Measurements from ENCODE around the gene GRIK5. TPM values are rescaled to one million over a fixed set of nuclear protein-coding genes. Genes with fewer than 3 reads are reported as not detected.
"Not testable (repeated sequence)": the region's sequence is repeated elsewhere in the genome, so short reads cannot be mapped to it uniquely, and the experiment has no call there.

Gene GRIK5
- total RNA-seq, 1 donor from 2014 or later, result 4.0 TPM

- ATAC-seq (ENCODE audit: poor library complexity) (no peak), DNase-seq (peak; percentile 22)
- intact Hi-C loops (cut with DNase I), result loop anchor here (5.0 to 10.0 kb wide), 2 partner anchors 33 to 86 kb away; no protein-coding TSS in a partner anchor
Measured at GRCh38 chr19:41999071-41999877, 70.7 kb downstream of the GRIK5 start.

GRCh38 chr19:41998246-41999020 is 71.6 kb downstream of the GRIK5 start:
- peak; percentile 49 for DNase-seq

GRCh38 chr19:41997851-41998229 is 72.2 kb downstream of the GRIK5 start:
- intact Hi-C loops (cut with DNase I), result loop anchor here (5.0 to 10.0 kb wide), 2 partner anchors 34 to 87 kb away; no protein-coding TSS in a partner anchor
- ATAC-seq (ENCODE audit: poor library complexity) (no peak), DNase-seq (no peak)

More at GRCh38 chr19:41998246-41999020, 71.6 kb downstream of the GRIK5 start:
- intact Hi-C loops (cut with DNase I), result loop anchor here (5.0 to 10.0 kb wide), 2 partner anchors 34 to 86 kb away; no protein-coding TSS in a partner anchor
- ATAC-seq (ENCODE audit: poor library complexity), result peak; percentile 26

GRCh38 chr19:41997121-41997850 is 72.7 kb downstream of the GRIK5 start:
- DNase-seq (peak; percentile 69), ATAC-seq (ENCODE audit: poor library complexity) (peak; percentile 30)
- intact Hi-C loops (cut with DNase I), result loop anchor here (5.0 to 10.0 kb wide), 2 partner anchors 35 to 88 kb away; no protein-coding TSS in a partner anchor

- no peak for DNase-seq
- intact Hi-C loops (cut with DNase I), result loop anchor here (5.0 to 10.0 kb wide), 2 partner anchors 36 to 89 kb away; no protein-coding TSS in a partner anchor
- no peak for ATAC-seq (ENCODE audit: poor library complexity)
Measured at GRCh38 chr19:41995959-41996797, 73.8 kb downstream of the GRIK5 start.

GRCh38 chr19:41994994-41995958 is 74.7 kb downstream of the GRIK5 start:
- intact Hi-C loops (cut with DNase I), result loop anchor here (5.0 to 10.0 kb wide), 2 partner anchors 37 to 90 kb away; no protein-coding TSS in a partner anchor
- no peak for DNase-seq
- no peak for ATAC-seq (ENCODE audit: poor library complexity)

- intact Hi-C loops (cut with DNase I), result loop anchor here (10.0 kb wide), 1 partner anchor 90 kb away; no protein-coding TSS in a partner anchor
- no peak for ATAC-seq (ENCODE audit: poor library complexity)
Measured at GRCh38 chr19:41994521-41994971, 75.5 kb downstream of the GRIK5 start.

GRCh38 chr19:41993612-41994483 is 76.2 kb downstream of the GRIK5 start, which contains the start of gene ATP1A3:
TSS of gene ATP1A3 (minus strand) at chr19:41994230. CDS start at chr19:41994076, 154 bp downstream.
- intact Hi-C loops (cut with DNase I), result loop anchor here (10.0 kb wide), 1 partner anchor 91 kb away; no protein-coding TSS in a partner anchor
- DNase-seq (peak; percentile 83), ATAC-seq (ENCODE audit: poor library complexity) (peak; percentile 76)

More at GRCh38 chr19:41994521-41994971, 75.5 kb downstream of the GRIK5 start:
- no peak for DNase-seq

- ATAC-seq (ENCODE audit: poor library complexity), result not testable (repeated sequence)
- intact Hi-C loops (cut with DNase I), result loop anchor here (10.0 kb wide), 1 partner anchor 93 kb away; no protein-coding TSS in a partner anchor
- peak; percentile 29 for DNase-seq
Measured at GRCh38 chr19:41991925-41992569, 78.0 kb downstream of the GRIK5 start.

- peak; percentile 62 for ATAC-seq (ENCODE audit: poor library complexity)
- intact Hi-C loops (cut with DNase I), result loop anchor here (10.0 kb wide), 1 partner anchor 94 kb away; no protein-coding TSS in a partner anchor
- DNase-seq, result peak; percentile 83
Measured at GRCh38 chr19:41991025-41991424, 79.0 kb downstream of the GRIK5 start.

- ATAC-seq (ENCODE audit: poor library complexity) (no peak), DNase-seq (no peak)
- intact Hi-C loops (cut with DNase I), result loop anchor here (10.0 kb wide), 1 partner anchor 94 kb away; no protein-coding TSS in a partner anchor
Measured at GRCh38 chr19:41990615-41991014, 79.4 kb downstream of the GRIK5 start.

GRCh38 chr19:41990028-41990427 is 80.0 kb downstream of the GRIK5 start:
- intact Hi-C loops (cut with DNase I), result loop anchor here (10.0 kb wide), 1 partner anchor 95 kb away; no protein-coding TSS in a partner anchor
- DNase-seq (no peak), ATAC-seq (ENCODE audit: poor library complexity) (no peak)

GRCh38 chr19:41988947-41989346 is 81.1 kb downstream of the GRIK5 start:
- intact Hi-C loops (cut with DNase I), result no loop called here
- DNase-seq (no peak), ATAC-seq (ENCODE audit: poor library complexity) (no peak)

GRCh38 chr19:41987141-41987860 is 82.7 kb downstream of the GRIK5 start:
- intact Hi-C loops (cut with DNase I), result no loop called here
- DNase-seq (no peak), ATAC-seq (ENCODE audit: poor library complexity) (no peak)

Measured in Right ventricle myocardium superior (tissue), 1 donor.